ENCODE results near the gene FHIT.
"Not testable (repeated sequence)": the region's sequence is repeated elsewhere in the genome, so short reads cannot be mapped to it uniquely, and the experiment has no call there.

The FHIT gene

DNA sequence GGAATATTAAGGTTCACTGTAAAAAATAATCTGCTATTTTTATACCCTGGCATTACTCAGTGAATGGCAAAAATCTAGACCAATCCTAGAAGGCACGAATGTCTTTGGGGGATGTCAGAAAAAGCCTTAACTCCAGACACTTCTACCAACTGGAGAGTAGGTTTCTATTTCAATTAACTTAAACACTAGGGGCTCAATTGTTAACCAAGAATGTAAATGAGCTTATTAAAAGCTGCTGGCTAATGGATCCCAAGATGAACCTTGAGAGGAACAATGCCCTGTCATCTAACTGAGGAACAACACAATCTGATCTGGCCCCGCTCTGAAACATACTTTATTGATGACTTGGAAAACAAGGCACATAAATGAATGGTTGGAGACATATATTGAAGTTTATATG, 701.4 kb downstream of the FHIT start:
- Mint-ChIP-seq H3K9me3 (peaks cover 4% of the 10 kb centered on the region), H3K4me1 (peaks cover 3% of the 10 kb centered on the region), H3K27ac (no peak overlapping the region), H3K4me3 (no peak overlapping the region), H3K36me3 (ENCODE audit: low read depth) (no peaks in the 10 kb centered on the region), H3K27me3 (no peaks in the 10 kb centered on the region)
- no peak for DNase-seq
- ATAC-seq, result no peak

DNA sequence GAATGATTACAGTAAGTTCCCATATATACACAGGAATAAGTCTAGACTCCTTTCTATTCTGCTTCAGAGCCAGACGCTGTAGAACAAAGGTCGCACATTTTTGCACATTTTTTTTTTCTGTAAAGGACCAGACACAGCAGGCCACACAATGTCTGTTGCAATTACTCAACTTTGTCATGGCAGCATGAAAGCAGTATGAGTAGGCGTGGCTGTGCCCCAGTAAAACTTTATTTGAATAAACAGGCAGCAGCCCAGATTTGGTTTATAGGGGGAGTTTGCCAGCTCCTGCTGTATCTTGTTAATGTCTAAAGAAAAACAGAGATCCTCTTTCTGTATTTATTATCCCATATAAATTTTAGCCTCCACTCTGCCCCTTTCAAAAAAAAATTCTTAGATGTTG, 708.3 kb downstream of the FHIT start:
- Mint-ChIP-seq H3K27ac (no peak overlapping the region), H3K4me3 (no peak overlapping the region), H3K9me3 (peaks cover 6% of the 10 kb centered on the region), H3K27me3 (no peaks in the 10 kb centered on the region), H3K4me1 (no peaks in the 10 kb centered on the region), H3K36me3 (ENCODE audit: low read depth) (no peaks in the 10 kb centered on the region)
- ATAC-seq, result no peak
- no peak for DNase-seq

DNA sequence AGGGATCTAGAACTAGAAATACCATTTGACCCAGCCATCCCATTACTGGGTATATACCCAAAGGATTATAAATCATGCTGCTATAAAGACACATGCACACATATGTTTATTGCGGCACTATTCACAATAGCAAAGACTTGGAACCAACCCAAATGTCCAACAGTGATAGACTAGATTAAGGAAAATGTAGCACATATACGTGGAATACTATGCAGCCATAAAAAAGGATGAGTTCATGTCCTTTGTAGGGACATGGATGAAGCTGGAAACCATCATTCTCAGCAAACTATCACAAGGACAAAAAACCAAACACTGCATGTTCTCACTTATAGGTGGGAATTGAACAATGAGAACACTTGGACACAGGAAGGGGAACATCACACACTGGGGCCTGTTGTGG, 711.9 kb downstream of the FHIT start:
- not testable (repeated sequence) for H3K27me3 Mint-ChIP-seq; H3K4me3 Mint-ChIP-seq; H3K27ac Mint-ChIP-seq; H3K4me1 Mint-ChIP-seq; H3K9me3 Mint-ChIP-seq; H3K36me3 Mint-ChIP-seq (ENCODE audit: low read depth); ATAC-seq; DNase-seq

DNA sequence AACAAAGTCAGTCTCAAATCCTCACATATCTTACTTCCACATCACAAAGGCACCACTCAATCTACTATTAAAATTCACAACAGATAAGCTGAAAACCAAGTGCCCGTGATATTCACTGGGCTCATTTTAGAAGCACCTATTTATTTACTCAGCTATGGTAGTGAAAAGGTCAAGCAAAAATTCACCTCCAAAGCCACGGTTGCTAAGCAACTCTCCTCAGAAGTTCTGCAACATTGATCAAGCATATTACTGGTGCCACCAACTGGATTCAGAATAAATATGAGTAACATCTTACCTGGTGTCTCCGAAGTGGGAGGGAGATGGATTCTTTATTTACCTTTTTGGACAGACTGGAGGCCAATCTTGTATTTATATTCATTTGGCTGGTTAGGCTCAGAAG, 714.8 kb downstream of the FHIT start:
- H3K9me3 Mint-ChIP-seq, result no peaks in the 10 kb centered on the region
- no peak overlapping the region for H3K4me3 Mint-ChIP-seq
- H3K27me3 Mint-ChIP-seq, result no peaks in the 10 kb centered on the region
- H3K4me1 Mint-ChIP-seq, result no peaks in the 10 kb centered on the region
- no peak overlapping the region for H3K27ac Mint-ChIP-seq
- H3K36me3 Mint-ChIP-seq (ENCODE audit: low read depth), result no peaks in the 10 kb centered on the region
- ATAC-seq (no peak), DNase-seq (no peak)

DNA sequence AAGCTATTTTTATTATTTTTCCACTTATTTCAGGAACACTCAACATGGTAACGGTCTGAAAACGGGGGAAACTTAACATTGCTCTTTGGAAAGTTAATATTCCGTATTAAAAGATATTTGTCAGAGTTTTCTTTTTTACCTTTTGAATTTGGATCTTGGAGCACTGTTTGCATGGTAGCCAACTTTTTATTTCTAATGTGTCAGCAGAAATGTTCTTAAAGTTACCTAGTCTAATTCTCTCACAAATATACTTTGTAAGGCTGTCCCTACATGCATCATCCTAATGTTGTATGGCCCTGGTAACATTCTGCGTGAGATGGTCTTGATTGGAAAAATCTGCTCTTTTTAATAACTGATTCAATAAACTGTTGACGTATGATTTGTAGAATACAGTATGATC, 719.5 kb downstream of the FHIT start:
- Mint-ChIP-seq H3K4me3 (no peak overlapping the region), H3K36me3 (ENCODE audit: low read depth) (no peaks in the 10 kb centered on the region), H3K4me1 (no peaks in the 10 kb centered on the region), H3K27ac (no peak overlapping the region), H3K27me3 (no peaks in the 10 kb centered on the region), H3K9me3 (no peaks in the 10 kb centered on the region)
- DNase-seq (no peak), ATAC-seq (no peak)

DNA sequence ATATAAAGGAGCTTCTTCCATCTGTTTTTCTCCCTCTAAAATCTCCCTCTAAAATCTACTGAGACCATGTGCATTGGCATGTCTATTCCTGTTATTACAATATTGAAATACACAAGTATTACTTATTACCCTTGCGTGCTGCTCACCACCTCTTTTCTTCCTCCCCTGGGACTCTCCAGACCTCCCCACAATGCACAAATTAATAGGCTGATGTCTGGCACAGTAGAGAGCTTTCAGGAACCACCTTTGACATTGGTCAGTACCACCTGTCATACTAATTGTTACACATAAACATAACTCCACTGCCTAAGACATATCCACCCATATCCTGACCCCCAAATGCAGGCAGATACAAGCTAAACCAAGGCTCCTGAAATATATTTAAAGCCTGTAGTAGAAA, 722.6 kb downstream of the FHIT start:
- Mint-ChIP-seq H3K27me3 (no peaks in the 10 kb centered on the region), H3K36me3 (ENCODE audit: low read depth) (no peaks in the 10 kb centered on the region), H3K9me3 (no peaks in the 10 kb centered on the region), H3K27ac (no peak overlapping the region), H3K4me3 (no peak overlapping the region), H3K4me1 (no peaks in the 10 kb centered on the region)
- ATAC-seq, result no peak
- no peak for DNase-seq

DNA sequence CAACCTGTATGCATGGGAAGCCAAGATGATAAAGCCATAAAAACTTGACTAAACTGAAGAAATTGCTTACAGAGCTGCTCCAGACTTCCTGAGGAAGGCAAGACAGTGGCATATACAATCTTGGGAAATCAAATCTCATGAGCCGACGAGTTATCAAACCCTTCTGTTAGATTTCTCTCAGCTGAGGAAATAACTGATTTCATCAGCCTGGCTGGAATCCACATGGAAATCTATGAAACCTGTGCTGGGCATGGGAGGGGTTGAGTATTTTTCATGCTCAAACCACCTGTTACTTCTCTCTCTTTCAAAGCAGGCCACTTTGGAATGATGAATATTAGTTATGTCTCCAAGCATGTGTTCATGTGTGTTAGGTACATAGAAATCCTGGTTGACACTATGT, 727.7 kb downstream of the FHIT start:
- Mint-ChIP-seq H3K27ac (no peak overlapping the region), H3K9me3 (peaks cover 6% of the 10 kb centered on the region), H3K4me1 (no peaks in the 10 kb centered on the region), H3K4me3 (no peak overlapping the region), H3K36me3 (ENCODE audit: low read depth) (peaks cover 5% of the 10 kb centered on the region), H3K27me3 (no peaks in the 10 kb centered on the region)
- DNase-seq (no peak), ATAC-seq (no peak)

DNA sequence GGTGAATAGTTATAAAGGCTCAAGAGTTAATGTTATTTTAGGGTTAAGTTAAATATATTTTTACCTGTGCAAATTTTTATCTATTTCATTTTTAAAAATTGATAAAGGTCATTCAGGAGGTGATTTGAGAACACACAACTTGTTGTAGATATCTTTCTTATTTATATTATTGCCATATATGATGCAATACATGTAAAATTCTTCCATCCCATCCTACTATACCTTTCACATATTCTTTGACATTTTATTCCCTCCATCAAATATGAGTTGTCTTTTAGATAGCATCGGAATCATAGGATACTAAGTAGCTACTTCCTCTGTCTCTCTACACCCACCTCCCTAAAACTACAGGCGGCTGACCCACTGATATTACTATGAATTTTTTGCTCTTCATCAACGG, 734.1 kb downstream of the FHIT start:
- ATAC-seq, result no peak
- Mint-ChIP-seq H3K4me3 (no peak overlapping the region), H3K27ac (no peak overlapping the region), H3K4me1 (no peaks in the 10 kb centered on the region), H3K9me3 (peaks cover 6% of the 10 kb centered on the region), H3K27me3 (no peaks in the 10 kb centered on the region), H3K36me3 (ENCODE audit: low read depth) (peaks cover 5% of the 10 kb centered on the region)
- DNase-seq, result no peak

DNA sequence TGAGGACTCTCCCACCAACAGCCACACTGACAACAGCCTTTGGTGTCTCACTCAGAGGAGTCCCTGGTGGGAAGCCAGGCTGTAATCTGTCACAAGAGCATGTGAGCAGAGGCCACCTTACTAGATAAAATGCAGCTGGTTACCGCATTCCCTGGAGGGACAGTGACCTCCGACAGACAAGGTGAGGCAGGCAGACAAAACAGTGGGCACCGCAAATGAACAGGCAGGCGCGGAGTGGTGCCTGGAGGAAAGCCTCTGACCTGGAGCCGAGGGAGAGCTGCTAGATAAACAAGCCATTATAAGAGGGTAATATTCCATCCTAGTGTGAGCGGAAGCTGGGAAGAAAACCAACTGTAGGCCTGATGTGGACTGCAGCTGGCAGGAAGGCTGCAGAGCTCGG, 736.4 kb downstream of the FHIT start:
- H3K27ac Mint-ChIP-seq, result no peak overlapping the region
- DNase-seq, result no peak
- no peak overlapping the region for H3K4me3 Mint-ChIP-seq
- no peaks in the 10 kb centered on the region for H3K9me3 Mint-ChIP-seq
- H3K4me1 Mint-ChIP-seq, result no peaks in the 10 kb centered on the region
- H3K27me3 Mint-ChIP-seq, result no peaks in the 10 kb centered on the region
- no peak for ATAC-seq
- no peaks in the 10 kb centered on the region for H3K36me3 Mint-ChIP-seq (ENCODE audit: low read depth)

DNA sequence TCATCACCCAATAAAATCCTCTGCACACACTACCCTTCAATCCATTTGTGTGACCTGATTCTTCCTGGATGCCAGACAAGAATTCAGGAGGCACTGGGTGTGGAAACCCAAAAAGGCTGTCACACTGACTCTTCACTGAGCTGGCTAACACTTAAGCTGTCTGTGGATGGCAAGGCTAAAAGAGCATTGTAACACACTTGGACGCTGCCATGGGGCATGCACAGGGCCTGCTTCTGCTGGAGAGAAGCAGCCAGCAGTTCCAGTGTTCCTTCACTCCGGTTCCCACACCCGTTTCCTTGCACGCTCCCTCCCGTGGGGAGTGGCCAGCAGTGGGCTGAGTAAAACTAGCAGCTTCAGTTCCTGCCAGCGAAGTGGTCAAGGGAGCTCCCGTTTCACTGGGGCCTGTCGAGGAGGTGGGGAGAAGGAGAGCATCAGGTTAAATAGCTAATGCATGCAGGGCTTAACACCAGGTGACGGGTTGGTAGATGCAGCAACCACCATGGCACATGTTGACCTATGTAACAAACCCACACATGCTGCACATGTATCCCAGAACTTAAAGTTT, 737.1 kb downstream of the FHIT start:
- no peak overlapping the region for H3K27ac Mint-ChIP-seq
- ATAC-seq (no peak), DNase-seq (no peak)
- H3K4me1 Mint-ChIP-seq, result no peaks in the 10 kb centered on the region
- H3K4me3 Mint-ChIP-seq, result no peak overlapping the region
- H3K36me3 Mint-ChIP-seq (ENCODE audit: low read depth), result no peaks in the 10 kb centered on the region
- no peaks in the 10 kb centered on the region for H3K27me3 Mint-ChIP-seq
- H3K9me3 Mint-ChIP-seq, result no peaks in the 10 kb centered on the region

DNA sequence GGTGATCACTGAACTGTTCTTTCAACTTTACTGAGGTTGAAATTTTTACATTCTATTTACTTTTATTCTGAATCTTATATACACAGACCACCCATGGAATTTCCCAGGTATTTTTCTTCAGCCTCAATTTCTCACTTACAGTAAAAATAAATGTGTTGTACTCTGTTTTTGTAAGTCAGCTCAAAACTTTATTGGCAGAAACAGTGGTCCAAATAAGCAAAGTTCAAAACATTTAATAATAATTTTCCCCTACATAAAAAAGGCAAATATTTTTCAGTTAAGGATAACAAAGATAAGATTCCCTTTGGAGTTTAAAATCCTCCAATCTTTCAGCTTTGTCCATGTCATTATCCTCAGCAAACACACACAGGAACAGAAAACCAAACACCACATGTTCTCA, 738.0 kb downstream of the FHIT start:
- DNase-seq (no peak), ATAC-seq (no peak)
- Mint-ChIP-seq H3K27me3 (no peaks in the 10 kb centered on the region), H3K36me3 (ENCODE audit: low read depth) (no peaks in the 10 kb centered on the region), H3K27ac (no peak overlapping the region), H3K9me3 (no peaks in the 10 kb centered on the region), H3K4me3 (no peak overlapping the region), H3K4me1 (no peaks in the 10 kb centered on the region)

DNA sequence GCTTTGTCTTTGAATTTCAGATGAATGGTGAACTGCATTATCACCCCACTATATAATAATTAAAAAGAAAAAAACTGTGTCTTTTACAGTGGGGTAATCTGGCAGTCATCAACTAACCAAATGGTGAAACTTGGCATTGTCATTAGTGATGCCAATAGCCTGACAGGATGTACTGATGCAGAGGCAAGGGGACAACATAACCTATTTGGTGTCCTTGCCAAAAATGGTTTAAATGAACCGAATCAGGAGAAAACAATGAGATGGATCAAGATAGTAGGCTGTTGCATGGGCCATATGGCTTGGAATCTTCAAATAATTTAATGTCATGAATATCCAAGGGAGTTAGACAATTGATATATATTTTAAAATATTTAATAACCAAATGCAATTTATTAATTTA, 738.7 kb downstream of the FHIT start:
- no peak overlapping the region for H3K4me3 Mint-ChIP-seq
- H3K27ac Mint-ChIP-seq, result no peak overlapping the region

DNA sequence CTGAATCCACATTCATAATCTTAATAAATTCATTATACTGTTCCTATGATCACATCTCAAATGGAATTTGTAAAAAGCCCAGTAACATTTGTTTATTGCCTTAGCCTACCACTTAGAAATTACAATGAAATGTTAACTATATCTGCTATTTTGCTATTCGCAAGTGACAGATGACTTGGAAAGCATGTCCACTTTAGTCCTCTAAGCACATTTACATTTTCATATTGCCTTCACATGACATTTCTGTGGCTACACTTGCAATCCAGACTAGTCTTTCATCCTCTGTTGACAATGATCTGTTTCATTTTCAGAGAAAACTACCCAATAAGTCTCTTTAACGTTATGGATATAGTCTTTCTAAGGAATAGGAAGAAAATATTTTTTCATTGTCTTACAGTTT, 741.8 kb downstream of the FHIT start:
- DNase-seq (no peak), ATAC-seq (no peak)
- Mint-ChIP-seq H3K27ac (no peak overlapping the region), H3K27me3 (no peaks in the 10 kb centered on the region), H3K36me3 (ENCODE audit: low read depth) (no peaks in the 10 kb centered on the region), H3K9me3 (peaks cover 9% of the 10 kb centered on the region), H3K4me1 (no peaks in the 10 kb centered on the region), H3K4me3 (no peak overlapping the region)

More for the DNA sequence above, 738.7 kb downstream of the FHIT start:
- H3K9me3 Mint-ChIP-seq, result peaks cover 6% of the 10 kb centered on the region
- ATAC-seq (no peak), DNase-seq (no peak)
- no peaks in the 10 kb centered on the region for H3K36me3 Mint-ChIP-seq (ENCODE audit: low read depth)
- H3K4me1 Mint-ChIP-seq, result no peaks in the 10 kb centered on the region
- no peaks in the 10 kb centered on the region for H3K27me3 Mint-ChIP-seq

DNA sequence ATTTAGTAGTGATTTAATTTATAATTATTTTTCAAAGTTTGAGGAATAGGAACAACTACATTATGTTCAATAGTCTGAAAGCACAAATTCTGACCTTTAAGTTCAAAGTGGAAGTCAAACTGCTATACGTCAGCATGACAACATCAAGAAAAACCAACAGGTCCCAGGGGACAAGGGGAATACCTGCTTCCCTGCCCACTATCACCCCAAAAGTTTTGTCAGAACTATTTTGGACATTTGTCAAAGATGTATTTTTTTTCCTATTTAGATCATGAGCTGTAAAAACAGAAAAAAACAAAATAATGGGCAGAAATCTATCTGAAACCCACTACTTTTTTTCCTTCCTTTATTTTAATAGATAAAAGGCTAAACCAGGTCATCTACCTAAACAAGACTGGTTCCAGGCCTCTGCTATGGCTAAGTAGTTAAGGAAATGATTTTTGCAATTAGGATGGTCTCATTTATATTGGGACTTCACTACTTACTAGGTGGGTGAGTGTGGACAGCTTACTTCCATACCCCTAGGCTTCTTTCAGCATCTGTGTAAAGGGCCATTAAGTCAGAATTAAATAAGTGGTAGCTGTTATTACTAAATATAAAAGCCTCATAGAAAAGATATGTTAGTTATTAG, 746.3 kb downstream of the FHIT start:
- Mint-ChIP-seq H3K9me3 (peaks cover 9% of the 10 kb centered on the region), H3K4me1 (peaks cover 2% of the 10 kb centered on the region), H3K27me3 (no peaks in the 10 kb centered on the region), H3K4me3 (no peak overlapping the region), H3K27ac (no peak overlapping the region), H3K36me3 (ENCODE audit: low read depth) (no peaks in the 10 kb centered on the region)
- DNase-seq, result no peak
- no peak for ATAC-seq

DNA sequence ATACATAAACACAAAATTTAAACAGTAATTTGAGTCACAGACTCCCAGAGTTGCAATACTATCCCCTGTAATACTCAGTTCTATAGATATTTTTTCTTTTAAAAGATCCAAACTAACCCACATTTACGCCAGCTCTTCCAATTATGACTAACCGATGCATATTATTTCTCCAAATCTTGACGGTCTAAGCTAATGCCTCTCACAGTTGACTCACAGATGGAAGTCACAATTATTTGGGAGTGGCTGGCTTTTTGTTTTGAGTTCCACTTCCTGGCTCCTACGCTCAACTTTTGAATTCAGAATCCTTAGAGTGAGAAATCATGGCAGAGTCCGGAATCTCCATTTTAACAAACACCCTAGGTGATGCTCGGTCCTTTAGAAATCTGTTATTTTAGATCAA, 749.9 kb downstream of the FHIT start:
- H3K4me3 Mint-ChIP-seq, result no peak overlapping the region
- no peak overlapping the region for H3K27ac Mint-ChIP-seq
- DNase-seq (no peak), ATAC-seq (no peak)
- no peaks in the 10 kb centered on the region for H3K27me3 Mint-ChIP-seq
- H3K9me3 Mint-ChIP-seq, result peaks cover 3% of the 10 kb centered on the region
- peaks cover 2% of the 10 kb centered on the region for H3K4me1 Mint-ChIP-seq
- no peaks in the 10 kb centered on the region for H3K36me3 Mint-ChIP-seq (ENCODE audit: low read depth)

DNA sequence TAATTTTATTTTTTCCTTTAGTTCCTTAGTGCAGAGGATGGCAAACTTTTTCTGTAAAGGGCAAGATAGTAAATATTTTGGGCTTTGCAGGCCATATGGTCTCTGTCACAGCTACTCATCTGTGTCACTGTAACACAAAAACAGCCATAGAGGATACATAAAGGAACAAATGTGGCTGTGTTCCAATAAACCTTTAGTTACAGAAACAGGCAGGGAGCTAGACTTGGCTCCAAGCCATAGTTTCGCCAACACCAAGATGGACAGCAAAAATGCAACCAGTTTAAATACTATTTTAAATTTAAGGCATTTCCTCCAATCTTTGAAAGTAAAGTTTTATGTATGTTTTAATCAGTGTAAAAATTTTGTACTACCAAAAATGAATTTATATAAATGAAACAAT, 753.4 kb downstream of the FHIT start:
- H3K27me3 Mint-ChIP-seq, result no peaks in the 10 kb centered on the region
- no peaks in the 10 kb centered on the region for H3K36me3 Mint-ChIP-seq (ENCODE audit: low read depth)
- peaks cover 12% of the 10 kb centered on the region for H3K9me3 Mint-ChIP-seq
- H3K27ac Mint-ChIP-seq, result no peak overlapping the region
- no peaks in the 10 kb centered on the region for H3K4me1 Mint-ChIP-seq
- DNase-seq, result no peak
- H3K4me3 Mint-ChIP-seq, result no peak overlapping the region
- ATAC-seq, result no peak
